ENCODE data around the gene PRPF39. TPM values are rescaled to one million over a fixed set of nuclear protein-coding genes. Genes with fewer than 3 reads are reported as not detected.

PRPF39 gene
- total RNA-seq, 6 donors from 2014 or later = 18.8 to 38.1 (median 26.9) TPM

GRCh38 chr14:45051896-45052295 lies 32.0 kb upstream of the PRPF39 start:
- DNase-seq = no peak
- no peak overlapping the region for H3K27ac ChIP-seq
- no peaks in the 10 kb centered on the region for H3K9me3 ChIP-seq
- no peaks in the 10 kb centered on the region for H3K4me1 ChIP-seq
- H3K4me3 ChIP-seq = no peak overlapping the region
- H3K36me3 ChIP-seq = peaks cover 4 to 60% (median 9%) of the 10 kb centered on the region in 4 donors
- WGBS, 2 donors = 95 to 98% methylated on average over 4 of the region's 4 CpGs
- TF ChIP-seq CTCF (IDR thresholded peaks at IDR 0.05) (no peak), POLR2A (IDR thresholded peaks at IDR 0.05) (no peak), EP300 (IDR thresholded peaks at IDR 0.05) (no peak)
- no peaks in the 10 kb centered on the region for H3K27me3 ChIP-seq
- no peak for ATAC-seq (ENCODE audit: low FRiP score in 2 of 2)

- Histone ChIP-seq H3K27me3 (no peaks in the 10 kb centered on the region), H3K36me3 (peaks cover 4 to 29% (median 6%) of the 10 kb centered on the region in 4 donors), H3K9me3 (no peaks in the 10 kb centered on the region), H3K4me3 (no peak overlapping the region), H3K4me1 (no peaks in the 10 kb centered on the region), H3K27ac (no peak overlapping the region)
- ATAC-seq (ENCODE audit: low FRiP score in 2 of 2) (no peak), DNase-seq (no peak)
- TF ChIP-seq CTCF (IDR thresholded peaks at IDR 0.05) = no peak
- TF ChIP-seq POLR2A (IDR thresholded peaks at IDR 0.05) = no peak
- TF ChIP-seq POLR2AphosphoS5 (IDR thresholded peaks at IDR 0.05) = no peak
- no peak for TF ChIP-seq EP300 (IDR thresholded peaks at IDR 0.05)
- WGBS, 2 donors = 95 to 96% methylated on average over 2 of the region's 2 CpGs
These were observed 26.6 kb upstream of the PRPF39 start for GRCh38 chr14:45057349-45057748.

GRCh38 chr14:45057881-45058364 lies 26.0 kb upstream of the PRPF39 start:
- H3K36me3 ChIP-seq = peaks cover 3 to 24% (median 4%) of the 10 kb centered on the region in 4 donors
- no peak overlapping the region for H3K27ac ChIP-seq
- H3K4me3 ChIP-seq = no peak overlapping the region
- no peak for TF ChIP-seq POLR2AphosphoS5 (IDR thresholded peaks at IDR 0.05)
- no peak for TF ChIP-seq POLR2A (IDR thresholded peaks at IDR 0.05)
- no peak for TF ChIP-seq CTCF (IDR thresholded peaks at IDR 0.05)
- no peak for TF ChIP-seq EP300 (IDR thresholded peaks at IDR 0.05)
- DNase-seq (no peak), ATAC-seq (ENCODE audit: low FRiP score in 2 of 2) (no peak)
- H3K9me3 ChIP-seq = no peaks in the 10 kb centered on the region
- H3K4me1 ChIP-seq = no peaks in the 10 kb centered on the region
- H3K27me3 ChIP-seq = no peaks in the 10 kb centered on the region

GRCh38 chr14:45060551-45060950 lies 23.4 kb upstream of the PRPF39 start:
- H3K27ac ChIP-seq = no peak overlapping the region
- no peaks in the 10 kb centered on the region for H3K27me3 ChIP-seq
- H3K36me3 ChIP-seq = peaks cover 0 to 3% (median 0%) of the 10 kb centered on the region in 4 donors
- ATAC-seq (ENCODE audit: low FRiP score in 2 of 2) = no peak
- H3K4me3 ChIP-seq = no peak overlapping the region
- H3K4me1 ChIP-seq = no peaks in the 10 kb centered on the region
- DNase-seq = no peak
- H3K9me3 ChIP-seq = no peaks in the 10 kb centered on the region
- TF ChIP-seq CTCF (IDR thresholded peaks at IDR 0.05) (no peak), POLR2A (IDR thresholded peaks at IDR 0.05) (no peak), POLR2AphosphoS5 (IDR thresholded peaks at IDR 0.05) (no peak), EP300 (IDR thresholded peaks at IDR 0.05) (no peak)

GRCh38 chr14:45065540-45065939 lies 18.4 kb upstream of the PRPF39 start:
- ATAC-seq (ENCODE audit: low FRiP score in 2 of 2) = no peak
- 73 to 75% methylated on average over 3 of the region's 3 CpGs for WGBS, 2 donors
- H3K4me1 ChIP-seq = no peaks in the 10 kb centered on the region
- peaks cover 0 to 16% (median 0%) of the 10 kb centered on the region in 4 donors for H3K36me3 ChIP-seq
- no peak for DNase-seq
- H3K9me3 ChIP-seq = no peaks in the 10 kb centered on the region
- no peak overlapping the region for H3K4me3 ChIP-seq
- TF ChIP-seq CTCF (IDR thresholded peaks at IDR 0.05) = no peak
- no peak for TF ChIP-seq POLR2AphosphoS5 (IDR thresholded peaks at IDR 0.05)
- no peak for TF ChIP-seq POLR2A (IDR thresholded peaks at IDR 0.05)
- TF ChIP-seq EP300 (IDR thresholded peaks at IDR 0.05) = no peak
- no peak overlapping the region for H3K27ac ChIP-seq
- H3K27me3 ChIP-seq = no peaks in the 10 kb centered on the region

Data from upper lobe of left lung (tissue), 6 donors.